Mesothelial cell of epicardium (in vitro differentiated cells): ENCODE measurements around the gene UBE2E2. TPM values are rescaled to one million over a fixed set of nuclear protein-coding genes. Genes with fewer than 3 reads are reported as not detected.

Experiments used
- DNase-seq, 2 experiments: peaks; one replicate each; pipeline ENCODE4 v3.0.0; 2021; ENCODE audit warnings: low spot score in 2 of 2; ENCODE audit not compliant: unreplicated experiment in 2 of 2
- H3K27ac Mint-ChIP-seq: 2 replicates; pipeline ENCODE4 v1.8.0; 2021; ENCODE audit warnings: mixed read lengths
- H3K27me3 Mint-ChIP-seq: 2 replicates; pipeline ENCODE4 v1.8.0; 2021; ENCODE audit warnings: low read depth, mixed read lengths
- H3K36me3 Mint-ChIP-seq: 2 replicates; pipeline ENCODE4 v1.8.0; 2021; ENCODE audit warnings: mixed read lengths
- H3K4me1 Mint-ChIP-seq: 2 replicates; pipeline ENCODE4 v1.8.0; 2021; ENCODE audit warnings: mixed read lengths
- H3K4me3 Mint-ChIP-seq: 2 replicates; pipeline ENCODE4 v1.8.0; 2021; ENCODE audit warnings: mild to moderate bottlenecking, moderate library complexity, mixed read lengths
- H3K9me3 Mint-ChIP-seq: 2 replicates; pipeline ENCODE4 v1.8.0; 2021; ENCODE audit warnings: mixed read lengths
- total RNA-seq: library from RNA; stranded (reverse); gene quantifications from 3 replicates; pipeline ENCODE4 v1.2.1, GENCODE V29; 2021
- TF ChIP-seq, protein P1 (sequence below): fragments of 200-600 bp; sonication (generic); IDR thresholded peaks from one replicate; pipeline ENCODE4 v1.5.0; 2021; ENCODE audit warnings: antibody characterized with exemption; ENCODE audit not compliant: unreplicated experiment

Gene UBE2E2
- total RNA-seq, 1 donor from 2014 or later, result 42.3 TPM

DNA sequence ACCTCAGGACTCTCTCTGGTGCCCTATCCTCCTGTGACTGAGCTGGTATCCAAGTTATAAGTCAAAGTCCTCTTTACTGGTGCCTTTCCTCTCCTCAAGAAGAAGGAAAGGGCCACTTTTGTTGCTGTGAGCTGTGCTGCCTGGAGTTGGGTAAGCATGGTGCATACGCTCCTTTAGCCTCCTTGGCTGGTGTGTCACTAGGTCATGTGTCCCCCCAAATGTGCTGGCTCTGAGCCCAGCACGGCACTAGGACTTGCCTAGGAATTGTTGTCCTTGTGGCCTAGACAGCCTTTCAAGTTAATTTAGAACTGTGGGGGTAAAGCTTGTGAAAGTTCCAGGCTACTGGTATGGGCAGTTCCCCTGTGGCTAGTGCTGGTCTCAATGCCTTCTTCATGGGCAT is 113.8 kb downstream of the UBE2E2 start:
- peaks cover 4% of the 10 kb centered on the region for H3K9me3 Mint-ChIP-seq
- peaks cover 2% of the 10 kb centered on the region for H3K36me3 Mint-ChIP-seq
- no peak overlapping the region for H3K27ac Mint-ChIP-seq
- no peak for DNase-seq
- TF ChIP-seq, protein P1, sequence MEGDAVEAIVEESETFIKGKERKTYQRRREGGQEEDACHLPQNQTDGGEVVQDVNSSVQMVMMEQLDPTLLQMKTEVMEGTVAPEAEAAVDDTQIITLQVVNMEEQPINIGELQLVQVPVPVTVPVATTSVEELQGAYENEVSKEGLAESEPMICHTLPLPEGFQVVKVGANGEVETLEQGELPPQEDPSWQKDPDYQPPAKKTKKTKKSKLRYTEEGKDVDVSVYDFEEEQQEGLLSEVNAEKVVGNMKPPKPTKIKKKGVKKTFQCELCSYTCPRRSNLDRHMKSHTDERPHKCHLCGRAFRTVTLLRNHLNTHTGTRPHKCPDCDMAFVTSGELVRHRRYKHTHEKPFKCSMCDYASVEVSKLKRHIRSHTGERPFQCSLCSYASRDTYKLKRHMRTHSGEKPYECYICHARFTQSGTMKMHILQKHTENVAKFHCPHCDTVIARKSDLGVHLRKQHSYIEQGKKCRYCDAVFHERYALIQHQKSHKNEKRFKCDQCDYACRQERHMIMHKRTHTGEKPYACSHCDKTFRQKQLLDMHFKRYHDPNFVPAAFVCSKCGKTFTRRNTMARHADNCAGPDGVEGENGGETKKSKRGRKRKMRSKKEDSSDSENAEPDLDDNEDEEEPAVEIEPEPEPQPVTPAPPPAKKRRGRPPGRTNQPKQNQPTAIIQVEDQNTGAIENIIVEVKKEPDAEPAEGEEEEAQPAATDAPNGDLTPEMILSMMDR, result no peak
- H3K4me1 Mint-ChIP-seq, result peaks cover 9% of the 10 kb centered on the region
- H3K27me3 Mint-ChIP-seq, result no peaks in the 10 kb centered on the region
- H3K4me3 Mint-ChIP-seq, result no peak overlapping the region

DNA sequence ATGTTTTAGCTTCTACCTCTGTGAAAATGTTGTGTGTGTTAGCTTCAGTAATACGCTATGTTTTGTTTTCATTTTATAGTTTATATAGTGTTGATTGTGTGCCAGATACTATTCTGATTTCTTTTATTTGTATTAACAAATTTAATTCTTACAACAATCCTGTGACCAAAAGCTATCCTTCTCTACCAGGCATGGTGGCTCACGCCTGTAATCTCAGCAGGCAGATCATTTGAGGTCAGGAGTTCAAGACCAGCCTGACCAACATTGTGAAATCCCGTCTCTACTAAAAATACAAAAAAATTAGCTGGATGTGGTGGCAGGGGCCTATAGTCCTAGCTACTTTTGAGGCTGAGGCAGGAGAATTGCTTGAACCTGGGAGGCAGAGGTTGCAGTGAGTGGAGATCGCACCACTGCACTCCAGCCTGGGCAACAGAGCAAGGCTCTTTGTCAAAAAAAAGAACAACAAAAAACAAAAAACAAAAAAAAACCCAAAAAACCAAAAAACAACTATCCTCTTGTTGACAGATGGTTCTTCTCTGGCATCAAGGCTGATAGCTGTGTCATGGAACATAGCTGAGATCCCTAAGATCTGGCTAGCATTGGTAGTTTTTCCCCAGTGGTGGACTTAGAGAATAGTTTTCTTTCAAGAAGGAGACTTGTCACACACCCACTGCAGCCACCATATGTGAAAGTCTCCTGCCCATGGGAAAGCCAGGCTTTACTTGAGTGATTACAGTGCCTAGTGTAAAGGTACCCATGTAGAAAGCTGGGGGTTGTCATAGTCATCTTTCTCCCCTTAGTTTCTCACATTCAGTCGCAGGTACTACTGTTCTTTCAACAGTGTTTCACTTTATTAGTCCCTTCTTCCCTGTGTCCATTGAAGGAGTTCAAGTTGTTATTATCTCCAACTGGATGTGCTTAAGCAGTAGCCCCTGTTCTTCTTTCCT is 116.5 kb downstream of the UBE2E2 start:
- no peak overlapping the region for H3K4me3 Mint-ChIP-seq
- TF ChIP-seq, protein P1, result no peak
- DNase-seq, result no peak
- no peaks in the 10 kb centered on the region for H3K27me3 Mint-ChIP-seq
- no peak overlapping the region for H3K27ac Mint-ChIP-seq
- H3K4me1 Mint-ChIP-seq, result peaks cover 9% of the 10 kb centered on the region
- H3K9me3 Mint-ChIP-seq, result peaks cover 4% of the 10 kb centered on the region
- H3K36me3 Mint-ChIP-seq, result peaks cover 2% of the 10 kb centered on the region

DNA sequence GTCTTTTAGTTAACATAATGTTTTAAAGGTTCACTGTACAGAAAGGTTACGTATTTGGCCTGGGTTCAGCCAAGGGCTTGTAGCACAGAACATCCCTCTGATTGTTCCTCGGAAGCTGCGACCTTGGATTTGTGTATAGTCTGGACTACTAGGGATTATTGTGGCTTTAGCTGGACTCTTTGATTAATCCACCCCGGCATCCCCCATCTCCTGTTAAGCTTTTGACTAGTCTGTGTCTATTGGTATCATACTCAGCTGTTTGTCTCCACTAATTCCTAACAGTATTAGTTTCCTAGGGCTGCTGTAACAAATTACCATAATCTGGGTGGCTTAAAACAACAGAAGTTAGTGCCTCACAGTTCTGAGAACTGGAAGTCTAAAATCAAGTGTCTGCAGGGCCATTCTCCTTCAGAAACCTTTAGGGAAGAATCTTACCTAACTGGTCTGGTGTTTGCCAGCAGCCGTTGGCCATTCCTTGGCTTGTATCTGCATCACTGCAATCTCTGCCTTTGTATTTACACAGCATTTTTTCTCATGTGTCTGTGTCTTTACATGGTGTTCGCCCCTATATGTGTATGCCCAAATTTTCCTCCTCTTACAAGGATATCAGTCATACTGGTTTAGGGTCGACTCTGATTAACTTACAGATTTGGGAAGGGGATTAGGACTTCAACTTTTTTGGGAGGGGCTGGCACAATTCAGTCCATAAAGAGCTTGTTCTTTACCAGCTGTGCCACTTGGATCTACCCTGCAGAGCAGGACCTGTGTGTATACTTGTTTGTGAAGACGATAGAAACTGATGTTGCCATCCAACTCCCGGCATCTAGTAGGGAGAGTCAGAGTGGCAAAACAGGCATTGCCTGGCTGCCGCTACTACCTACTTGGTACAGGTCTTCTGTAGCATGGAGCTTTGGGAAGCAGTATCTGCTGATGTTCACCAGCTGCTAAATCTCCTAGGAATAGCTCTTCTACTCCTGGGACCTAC is 117.8 kb downstream of the UBE2E2 start:
- no peaks in the 10 kb centered on the region for H3K4me1 Mint-ChIP-seq
- peaks cover 2% of the 10 kb centered on the region for H3K36me3 Mint-ChIP-seq
- no peak for DNase-seq
- H3K27me3 Mint-ChIP-seq, result no peaks in the 10 kb centered on the region
- no peak overlapping the region for H3K4me3 Mint-ChIP-seq
- H3K27ac Mint-ChIP-seq, result no peak overlapping the region
- peaks cover 8% of the 10 kb centered on the region for H3K9me3 Mint-ChIP-seq
- TF ChIP-seq, protein P1, result no peak

DNA sequence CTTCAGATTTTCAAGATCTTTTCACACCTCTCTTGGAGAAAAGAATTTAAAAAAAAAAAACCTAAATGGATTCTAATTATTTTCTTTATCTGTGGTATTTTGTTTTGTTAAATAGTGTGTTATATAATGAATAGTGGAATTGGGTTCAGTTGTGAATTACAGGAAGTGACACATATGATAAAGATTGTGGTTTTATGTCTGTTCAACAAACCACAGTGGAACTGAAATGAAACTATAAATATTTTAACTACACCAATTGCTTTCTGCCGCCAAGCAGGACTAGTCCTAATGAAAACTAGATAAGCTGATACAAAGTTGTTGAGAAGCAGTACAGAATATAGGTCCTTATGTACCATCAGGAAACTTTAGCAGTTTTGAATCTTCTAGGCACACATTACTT is 121.6 kb downstream of the UBE2E2 start:
- H3K27ac Mint-ChIP-seq, result no peak overlapping the region
- peaks cover 8% of the 10 kb centered on the region for H3K9me3 Mint-ChIP-seq
- no peaks in the 10 kb centered on the region for H3K36me3 Mint-ChIP-seq
- DNase-seq, result no peak
- H3K4me3 Mint-ChIP-seq, result no peak overlapping the region
- no peaks in the 10 kb centered on the region for H3K4me1 Mint-ChIP-seq
- no peaks in the 10 kb centered on the region for H3K27me3 Mint-ChIP-seq
- TF ChIP-seq, protein P1, result no peak

DNA sequence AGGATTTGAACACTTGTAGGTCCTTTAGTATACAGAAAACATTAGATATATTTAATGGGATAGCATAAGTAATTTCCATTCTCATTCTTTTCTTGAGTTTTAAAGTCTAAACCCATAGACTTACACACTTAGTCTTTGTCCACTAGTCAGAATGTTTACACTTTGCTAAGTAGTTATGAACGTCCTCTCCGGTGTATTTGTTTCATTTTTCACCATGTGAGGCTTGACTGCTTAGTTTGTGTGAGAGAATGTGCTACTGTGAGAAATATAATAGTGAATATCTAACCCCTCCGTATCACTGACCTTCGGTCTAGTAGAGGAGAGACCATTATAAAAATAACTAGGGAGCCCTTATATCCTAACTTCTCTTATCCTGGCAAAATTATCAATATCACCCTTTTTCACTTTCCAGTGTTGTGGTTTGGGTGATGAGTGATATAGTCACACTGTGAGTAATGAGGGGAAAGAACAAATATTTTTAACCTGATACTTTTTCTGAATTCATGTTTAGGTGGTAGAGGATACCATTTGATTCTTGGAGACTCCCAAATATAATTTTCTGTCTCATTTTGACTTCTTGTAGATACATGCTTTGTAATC is 122.4 kb downstream of the UBE2E2 start:
- Mint-ChIP-seq H3K4me1 (no peaks in the 10 kb centered on the region), H3K36me3 (no peaks in the 10 kb centered on the region), H3K4me3 (no peak overlapping the region), H3K9me3 (peaks cover 8% of the 10 kb centered on the region), H3K27ac (no peak overlapping the region), H3K27me3 (no peaks in the 10 kb centered on the region)
- no peak for DNase-seq
- TF ChIP-seq, protein P1, result no peak
